Suppressor macrophage treated with lipopolysaccharide for 1 hour (primary cell): ENCODE results near the gene DPY19L3.
"Not testable (repeated sequence)": the region's sequence is repeated elsewhere in the genome, so short reads cannot be mapped to it uniquely, and the experiment has no call there.

Source experiments
- DNase-seq, 3 donors: peaks; one replicate each; pipeline ENCODE4 v3.0.0-alpha.2; 2020 to 2022

The DPY19L3 gene, protein sequence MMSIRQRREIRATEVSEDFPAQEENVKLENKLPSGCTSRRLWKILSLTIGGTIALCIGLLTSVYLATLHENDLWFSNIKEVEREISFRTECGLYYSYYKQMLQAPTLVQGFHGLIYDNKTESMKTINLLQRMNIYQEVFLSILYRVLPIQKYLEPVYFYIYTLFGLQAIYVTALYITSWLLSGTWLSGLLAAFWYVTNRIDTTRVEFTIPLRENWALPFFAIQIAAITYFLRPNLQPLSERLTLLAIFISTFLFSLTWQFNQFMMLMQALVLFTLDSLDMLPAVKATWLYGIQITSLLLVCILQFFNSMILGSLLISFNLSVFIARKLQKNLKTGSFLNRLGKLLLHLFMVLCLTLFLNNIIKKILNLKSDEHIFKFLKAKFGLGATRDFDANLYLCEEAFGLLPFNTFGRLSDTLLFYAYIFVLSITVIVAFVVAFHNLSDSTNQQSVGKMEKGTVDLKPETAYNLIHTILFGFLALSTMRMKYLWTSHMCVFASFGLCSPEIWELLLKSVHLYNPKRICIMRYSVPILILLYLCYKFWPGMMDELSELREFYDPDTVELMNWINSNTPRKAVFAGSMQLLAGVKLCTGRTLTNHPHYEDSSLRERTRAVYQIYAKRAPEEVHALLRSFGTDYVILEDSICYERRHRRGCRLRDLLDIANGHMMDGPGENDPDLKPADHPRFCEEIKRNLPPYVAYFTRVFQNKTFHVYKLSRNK

DNA sequence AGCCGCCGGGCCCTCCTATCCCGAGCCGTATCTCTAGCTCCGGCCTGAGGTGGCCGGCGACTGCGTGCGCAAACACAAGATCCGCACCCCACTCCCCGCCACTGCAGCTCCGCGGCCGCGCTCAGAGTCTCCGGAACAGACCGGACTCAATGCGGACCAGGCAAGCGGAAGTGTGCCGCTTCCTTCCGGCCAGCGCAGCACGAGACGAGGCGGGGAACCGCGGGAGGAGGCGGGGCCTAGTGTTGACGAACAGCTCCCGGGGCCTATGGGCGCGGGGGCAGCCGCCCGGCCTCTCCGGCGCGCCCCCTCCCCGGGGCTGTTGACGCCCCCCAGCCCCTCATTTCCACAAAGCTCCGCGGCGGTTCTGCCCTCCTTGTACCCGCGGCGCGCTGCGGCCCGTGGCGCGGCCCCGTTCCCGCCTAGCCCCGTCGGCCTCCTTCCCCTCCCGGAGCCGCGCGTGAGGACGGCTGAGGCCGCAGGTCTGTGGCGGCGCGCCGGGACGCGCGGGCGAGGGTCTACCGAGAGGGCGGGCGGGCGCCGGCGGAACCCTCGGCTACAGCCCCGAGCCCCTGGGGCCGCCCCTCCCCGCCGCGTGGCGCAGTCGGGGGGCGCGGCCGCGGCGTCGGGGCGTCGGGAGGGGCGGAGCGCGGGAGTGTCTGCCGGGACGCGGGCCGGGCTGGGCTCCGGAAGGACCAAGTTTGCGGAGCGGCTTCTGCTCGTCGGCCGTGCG is at the start of gene DPY19L3:
Gene DPY19L3 (plus strand): TSS at position 340 of the 730 bp plus-strand sequence. CDS start 2,484 bp downstream, outside the sequence.
- DNase-seq = peak; percentile 93 to 96 (median 95)

DNA sequence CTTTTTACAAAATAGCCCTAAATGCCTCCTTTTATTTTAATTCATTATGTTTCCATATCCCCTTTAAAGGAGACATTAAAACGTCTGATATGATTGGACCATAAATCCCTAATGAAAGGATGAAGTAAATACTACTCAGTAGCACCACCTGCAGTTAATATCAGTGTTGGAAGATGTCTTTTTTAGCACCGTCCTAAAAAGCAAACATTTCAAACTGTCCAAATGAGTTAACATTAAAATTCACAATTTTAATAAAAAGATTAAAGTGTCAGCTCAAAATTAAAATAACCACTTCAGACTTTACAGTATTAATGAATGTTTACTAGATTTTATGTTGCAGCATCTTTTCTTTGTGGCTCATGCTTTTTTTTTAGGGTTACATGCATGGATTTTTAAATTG is 47.9 kb upstream of the DPY19L3 start:
- peak in 1 of 3 donors; percentile 31 for DNase-seq

DNA sequence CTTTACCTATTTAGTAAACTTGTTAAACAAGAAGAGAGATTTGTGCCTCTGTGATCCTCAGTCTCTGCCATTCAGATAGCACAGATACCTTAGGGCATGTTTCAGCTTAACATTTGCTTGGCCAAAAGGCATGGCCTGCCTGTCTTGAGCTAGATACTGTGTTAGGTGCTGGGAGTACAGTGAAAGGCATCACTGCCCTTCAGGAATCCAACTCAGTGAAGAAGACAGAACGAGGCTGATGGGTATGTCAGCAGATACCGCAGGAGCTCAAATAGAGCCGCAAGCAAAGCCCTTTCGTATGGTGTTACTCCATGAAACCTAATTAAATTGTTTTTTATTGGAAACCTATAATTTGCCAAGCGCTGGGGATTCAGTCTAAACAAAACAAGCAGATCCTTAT is 47.2 kb upstream of the DPY19L3 start:
- no peak for DNase-seq

DNA sequence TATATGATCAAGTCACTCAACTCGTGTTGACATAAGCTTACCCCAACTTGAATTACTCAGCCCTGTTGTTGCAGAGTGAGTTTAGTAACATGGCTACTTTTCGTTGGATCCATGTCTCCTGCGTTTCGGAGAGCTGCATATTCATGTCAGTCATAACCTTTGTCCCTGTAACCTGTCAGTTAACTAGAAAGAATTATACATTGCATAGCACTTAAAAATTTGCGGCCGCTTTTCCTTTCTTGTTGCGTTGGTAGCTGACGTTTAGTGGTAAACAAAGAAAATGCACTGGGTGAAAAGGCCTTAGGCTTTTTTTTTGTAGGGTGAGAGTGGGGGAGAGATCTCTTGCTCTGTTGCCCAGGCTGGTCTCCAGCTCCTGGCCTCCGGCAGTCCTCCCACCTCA is 46.0 kb upstream of the DPY19L3 start:
- no peak for DNase-seq

DNA sequence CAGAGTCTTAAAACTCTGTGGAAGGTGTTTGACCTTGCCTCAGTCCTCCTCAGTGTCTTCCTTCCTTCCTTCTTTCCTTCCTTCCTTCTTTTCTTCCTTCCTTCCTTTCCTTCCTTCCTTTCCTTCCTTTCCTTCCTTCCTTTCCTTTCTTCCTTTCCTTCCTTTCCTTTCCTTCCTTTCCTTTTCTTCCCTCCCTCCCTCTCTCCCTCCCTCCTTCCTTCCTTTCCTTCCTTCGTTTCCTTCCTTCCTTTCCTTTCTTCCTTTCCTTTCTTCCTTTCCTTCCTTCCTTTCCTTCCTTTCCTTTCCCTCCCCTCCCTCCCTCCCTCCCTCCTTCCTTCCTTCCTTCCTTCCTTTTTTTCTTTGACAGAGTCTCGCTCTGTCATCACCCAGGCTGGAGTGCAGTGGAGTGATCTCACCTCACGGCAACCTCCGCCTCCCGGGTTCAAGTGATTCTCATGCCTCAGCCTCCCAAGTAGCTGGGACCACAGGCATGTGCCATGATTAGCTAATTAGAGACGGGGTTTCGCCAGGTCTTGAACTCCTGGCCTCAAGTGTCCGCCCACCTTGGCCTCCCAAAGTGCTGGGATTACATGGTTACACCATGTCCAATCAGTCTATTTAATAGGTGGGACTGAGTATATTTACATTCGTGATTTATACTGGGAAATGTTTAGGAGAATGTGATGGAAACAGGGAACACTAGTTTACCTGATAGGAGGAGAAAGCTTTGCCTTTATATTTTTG is 43.8 kb upstream of the DPY19L3 start:
- DNase-seq = no peak

DNA sequence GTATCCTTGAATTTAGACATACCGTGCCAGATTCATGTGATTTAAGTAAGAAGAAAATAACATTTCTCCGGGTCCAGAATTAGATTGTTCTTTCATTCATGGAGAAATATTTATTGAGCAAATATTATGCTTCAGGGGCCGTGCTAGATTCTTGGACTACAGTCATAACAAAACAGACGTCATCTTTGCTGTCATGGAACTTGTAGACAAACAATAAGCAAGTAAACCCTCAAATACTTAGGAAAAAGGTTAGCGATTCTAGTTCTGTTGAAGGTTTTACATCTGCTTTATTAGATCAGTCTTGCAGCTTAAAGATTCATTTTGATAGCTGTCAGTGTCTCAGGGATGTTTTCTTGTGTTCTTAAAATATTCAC is 43.3 kb upstream of the DPY19L3 start:
- DNase-seq = no peak

DNA sequence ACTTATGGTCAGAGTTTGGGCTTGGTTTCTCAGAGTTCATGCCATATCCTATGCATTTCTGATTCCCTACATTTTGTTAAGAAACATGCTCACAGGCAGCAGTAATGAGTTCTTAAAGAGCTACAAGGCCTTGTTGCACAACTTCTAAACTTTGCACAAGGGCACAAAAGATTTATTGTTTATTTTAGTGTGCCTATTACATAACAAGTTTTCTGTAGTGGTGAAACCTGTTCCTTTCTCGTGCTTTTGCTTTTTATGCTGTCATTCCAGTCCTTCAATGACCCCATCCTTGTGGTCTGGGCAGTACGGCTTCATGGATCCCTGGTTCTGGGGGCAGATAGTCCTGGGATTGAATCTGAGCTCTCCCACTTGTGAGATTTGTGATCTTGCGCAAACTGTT is 42.4 kb upstream of the DPY19L3 start:
- DNase-seq = no peak

DNA sequence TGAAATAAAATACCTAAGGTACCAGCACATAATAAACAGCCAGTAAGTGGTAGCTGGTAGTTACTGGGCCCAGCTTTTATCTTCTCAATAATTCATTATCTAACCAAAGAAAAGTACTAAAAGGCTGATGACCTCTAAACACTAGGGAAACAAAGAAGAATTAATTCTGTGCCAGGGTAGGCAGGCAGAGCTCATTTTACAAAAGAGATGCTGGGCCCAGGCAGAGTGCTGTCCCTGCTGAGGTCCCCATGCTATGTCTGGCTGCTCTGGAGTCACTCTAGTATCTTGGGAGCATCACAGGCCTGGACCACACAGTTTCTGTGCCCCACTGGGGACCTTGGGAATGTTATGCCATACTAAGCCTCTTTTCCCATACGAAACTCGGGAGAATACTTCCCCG is 41.9 kb upstream of the DPY19L3 start:
- DNase-seq = no peak

DNA sequence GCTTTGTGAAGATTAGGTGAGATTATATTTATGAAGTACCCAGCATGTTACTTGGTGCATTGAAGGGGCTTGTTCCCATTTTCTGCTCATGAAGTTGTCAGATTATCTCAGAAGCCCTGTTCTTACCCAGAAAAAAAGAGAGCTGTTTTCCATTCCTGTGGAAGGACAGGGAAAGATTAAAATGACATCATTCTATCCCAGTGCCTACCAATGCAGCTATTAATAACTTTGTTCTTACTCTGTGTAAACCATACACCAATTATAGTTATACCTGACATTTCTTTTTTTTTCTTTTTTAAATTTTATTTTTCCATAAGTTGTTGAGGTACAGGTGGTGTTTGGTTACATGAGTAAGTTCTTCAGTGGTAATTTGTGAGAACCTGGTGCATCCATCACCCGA is 41.5 kb upstream of the DPY19L3 start:
- DNase-seq = no peak

DNA sequence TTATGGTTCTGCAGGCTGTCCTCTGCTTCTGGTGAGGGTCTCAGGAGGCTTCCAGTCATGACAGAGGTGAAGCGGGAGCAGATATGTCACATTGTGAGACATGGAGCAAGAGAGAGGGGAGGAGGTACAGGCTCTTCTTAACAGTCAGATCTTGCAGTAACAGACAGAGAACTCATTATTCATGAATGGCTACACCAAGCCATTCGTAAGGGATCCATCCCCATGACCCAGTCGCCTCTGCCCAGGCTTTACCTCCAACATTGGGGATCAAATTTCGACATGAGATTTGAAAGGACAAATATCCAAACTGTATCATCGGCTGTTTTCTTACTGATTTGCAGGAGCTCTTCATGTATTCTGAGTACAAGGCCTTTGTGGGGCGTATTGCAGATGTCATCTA is 38.5 kb upstream of the DPY19L3 start:
- no peak for DNase-seq

DNA sequence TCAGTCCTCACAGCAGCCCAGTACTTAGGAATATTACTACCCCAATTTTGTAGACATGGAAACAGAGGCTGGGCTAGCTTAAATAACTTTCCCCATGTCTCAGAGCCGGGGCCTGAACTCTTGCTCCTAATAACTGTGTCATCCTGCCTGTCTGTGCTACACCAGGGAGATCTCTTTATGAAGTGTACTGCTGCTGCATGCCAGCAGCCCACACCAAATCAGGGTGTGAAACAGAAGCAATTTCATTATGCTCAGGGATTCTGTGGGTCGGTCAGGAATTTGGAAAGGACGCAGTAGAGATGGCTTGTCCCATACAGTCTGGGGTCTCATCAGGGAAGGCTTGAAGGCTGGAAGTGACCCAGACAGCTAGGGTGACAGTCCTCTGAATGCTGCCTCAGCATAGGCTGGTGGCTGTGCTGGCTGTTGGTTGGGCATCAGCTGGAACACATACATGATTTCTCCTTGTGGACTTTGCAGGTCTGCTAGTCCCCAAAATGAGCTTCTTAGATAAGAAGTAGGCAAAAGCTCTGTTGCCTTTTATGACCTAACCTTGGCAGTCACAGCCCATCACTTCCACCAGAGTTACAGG is 37.5 kb upstream of the DPY19L3 start:
- no peak for DNase-seq

DNA sequence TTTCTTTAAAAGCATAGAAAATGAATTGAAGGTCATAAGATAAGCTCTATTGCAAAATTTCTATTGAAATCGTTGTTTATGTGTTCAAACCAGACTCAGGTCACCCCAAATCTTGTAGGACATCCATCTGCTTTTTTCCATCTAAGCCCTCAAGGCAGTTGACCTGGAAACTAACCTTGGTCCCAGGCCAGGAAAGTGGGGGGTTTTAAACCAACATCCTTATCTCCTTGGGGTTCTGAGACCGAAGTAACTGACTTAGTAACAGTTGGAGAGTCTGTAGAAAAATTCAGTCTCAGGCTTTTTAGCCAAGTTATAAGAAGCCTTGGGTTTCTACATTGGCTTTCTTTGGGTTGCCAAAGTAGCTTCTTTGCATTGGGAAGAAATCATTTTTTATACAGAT is 36.8 kb upstream of the DPY19L3 start:
- DNase-seq = no peak

DNA sequence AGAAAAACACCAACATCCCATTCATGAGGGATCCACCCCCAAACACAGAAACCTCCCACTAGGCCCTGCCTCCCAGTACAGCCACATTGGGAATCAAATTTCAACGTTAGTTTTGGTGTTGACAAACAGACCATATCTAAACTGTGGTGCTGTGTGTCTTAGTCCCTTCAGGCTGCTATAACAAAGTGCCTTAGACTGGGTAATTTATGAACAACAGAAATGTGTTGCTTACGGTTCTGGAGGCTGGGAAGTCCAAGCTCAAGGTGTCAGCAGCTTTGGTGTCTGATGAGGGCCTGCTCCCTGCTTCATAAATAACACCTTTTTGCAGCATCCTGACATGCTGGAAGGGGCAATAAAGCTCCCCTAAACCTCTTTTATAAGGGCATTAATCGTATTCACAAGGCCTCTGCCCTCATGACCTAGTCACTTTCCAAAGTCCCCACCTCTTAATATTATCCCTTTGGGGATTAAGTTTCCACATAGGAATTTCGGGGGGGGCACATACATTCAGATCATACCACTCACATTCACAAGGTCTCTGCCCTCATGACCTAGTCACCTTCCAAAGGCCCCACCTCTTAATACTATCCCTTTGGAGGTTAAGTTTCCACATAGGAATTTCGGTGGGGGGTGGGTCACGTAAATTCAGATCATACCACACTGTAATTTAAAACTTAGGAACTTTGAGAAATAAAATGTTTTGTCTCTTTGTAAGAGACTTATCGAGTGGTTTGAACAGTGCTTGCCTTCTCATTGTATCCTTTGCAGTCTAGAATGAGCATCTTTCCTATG is 32.6 kb upstream of the DPY19L3 start:
- no peak for DNase-seq

DNA sequence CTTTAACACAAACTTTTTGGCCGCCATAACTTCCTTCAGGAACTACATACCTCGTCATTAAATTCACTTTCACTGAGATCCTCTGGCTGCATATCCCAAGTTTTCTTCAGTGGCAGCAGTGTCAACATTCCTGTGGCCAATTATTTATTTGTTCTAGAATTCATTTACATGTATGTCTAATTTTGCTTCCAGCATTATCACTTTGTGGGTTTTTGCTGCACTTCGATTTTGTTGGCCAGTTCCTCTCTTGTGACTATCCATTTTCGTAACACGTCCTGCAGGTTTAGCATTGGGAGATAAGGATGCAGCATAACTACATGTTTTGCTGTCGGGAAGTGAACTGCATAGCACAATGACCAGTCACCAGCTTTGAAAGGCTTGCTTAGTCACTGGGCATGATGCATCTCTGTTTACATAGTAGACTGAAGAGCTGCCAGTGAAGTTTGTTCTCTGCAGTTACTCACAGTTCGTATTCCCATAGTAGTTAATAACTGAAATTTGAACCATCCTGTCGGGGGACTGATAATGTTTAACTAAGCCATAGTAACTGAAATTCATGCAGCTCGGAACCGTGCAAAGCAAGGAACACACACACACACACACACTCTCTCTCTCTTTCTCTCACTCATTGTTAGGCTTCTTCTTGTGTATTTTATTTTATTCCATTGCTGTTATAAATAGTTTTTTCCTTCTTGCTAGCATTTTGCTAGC is 31.8 kb upstream of the DPY19L3 start:
- peak in 2 of 3 donors; percentile 39 to 49 for DNase-seq

DNA sequence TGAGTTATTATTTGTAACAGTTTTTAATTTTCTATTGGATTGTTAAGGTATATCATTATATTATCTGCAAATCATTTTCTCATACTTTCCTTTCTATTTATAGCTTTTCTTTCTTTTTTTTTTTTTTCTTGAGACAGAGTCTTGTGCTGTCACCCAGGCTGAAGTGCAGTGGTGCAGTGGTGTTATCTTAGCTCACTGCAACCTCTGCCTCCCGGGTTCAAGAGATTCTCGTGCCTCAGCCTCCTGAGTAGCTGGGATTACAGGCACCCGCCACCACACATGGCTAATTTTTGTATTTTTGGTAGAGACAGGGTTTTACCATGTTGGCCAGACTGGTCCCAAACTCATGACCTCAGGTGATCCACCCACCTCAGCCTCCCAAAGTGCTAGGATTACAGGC is 31.2 kb upstream of the DPY19L3 start:
- DNase-seq = not testable (repeated sequence)

DNA sequence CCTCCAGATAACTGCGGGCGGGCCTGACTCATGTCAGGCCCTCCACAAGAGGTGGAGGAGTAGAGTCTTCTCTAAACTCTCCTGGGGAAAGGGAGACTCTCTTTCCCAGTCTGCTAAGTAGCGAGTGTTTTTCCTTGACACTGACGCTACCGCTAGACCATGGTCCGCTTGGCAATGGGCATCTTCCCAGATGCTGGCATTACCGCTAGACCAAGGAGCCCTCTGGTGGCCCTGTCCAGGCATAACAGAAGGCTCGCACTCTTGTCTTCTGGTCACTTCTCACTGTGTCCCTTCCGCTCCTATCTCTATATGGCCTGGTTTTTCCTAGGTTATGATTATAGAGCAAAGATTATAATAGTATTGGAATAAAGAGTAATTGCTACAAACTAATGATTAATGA is 28.5 kb upstream of the DPY19L3 start:
- not testable (repeated sequence) for DNase-seq

DNA sequence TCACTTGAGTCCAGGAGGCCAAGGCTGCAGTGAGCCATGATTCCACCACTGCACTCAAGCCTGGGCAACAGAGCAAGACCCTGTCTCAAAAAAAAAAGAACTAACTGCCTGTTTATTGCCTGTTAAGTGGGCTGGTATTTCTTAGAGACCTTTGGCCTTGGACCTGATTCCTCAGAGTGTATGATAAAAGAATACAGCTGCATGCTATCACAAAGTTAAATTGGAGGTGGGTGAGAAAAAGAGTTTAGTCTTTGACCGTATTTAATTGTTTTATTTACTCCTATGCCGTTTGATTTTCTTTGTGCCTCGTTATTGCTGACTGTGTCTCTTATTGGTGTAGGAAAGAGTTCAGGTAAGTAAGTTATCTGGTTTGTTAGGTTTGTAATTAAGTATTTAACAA is 25.3 kb upstream of the DPY19L3 start:
- no peak for DNase-seq

DNA sequence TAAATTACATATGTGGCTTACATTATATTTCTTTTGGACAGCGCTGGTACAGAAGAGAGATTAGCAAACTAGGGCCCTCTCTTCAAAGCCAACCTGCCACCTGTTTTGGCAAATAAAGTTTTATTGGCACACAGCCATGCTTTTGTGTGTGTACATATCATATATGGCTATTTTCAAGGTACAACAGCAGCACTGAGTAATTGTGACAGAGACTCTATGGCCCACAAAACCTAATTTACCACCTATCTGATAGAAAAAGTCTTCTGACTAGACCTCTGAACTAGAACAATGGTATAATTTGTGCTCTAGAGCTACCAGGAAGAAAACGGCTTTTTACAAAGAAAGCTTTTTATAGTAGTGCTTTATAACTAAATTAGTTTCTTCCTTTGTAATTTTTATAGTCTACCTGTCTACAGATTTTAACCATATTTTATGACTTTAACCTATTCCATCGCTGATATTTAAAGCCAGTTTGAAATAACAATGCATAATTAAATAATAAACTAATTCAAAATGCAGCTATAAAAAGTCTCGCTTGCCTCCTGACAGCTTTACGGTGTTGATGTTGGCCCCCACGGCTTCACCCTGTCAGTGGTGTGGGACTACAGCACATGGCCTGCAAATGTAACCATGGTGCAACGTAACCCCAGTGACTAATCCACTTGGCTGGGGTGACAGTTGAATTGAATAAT is 17.7 kb upstream of the DPY19L3 start:
- DNase-seq = no peak

DNA sequence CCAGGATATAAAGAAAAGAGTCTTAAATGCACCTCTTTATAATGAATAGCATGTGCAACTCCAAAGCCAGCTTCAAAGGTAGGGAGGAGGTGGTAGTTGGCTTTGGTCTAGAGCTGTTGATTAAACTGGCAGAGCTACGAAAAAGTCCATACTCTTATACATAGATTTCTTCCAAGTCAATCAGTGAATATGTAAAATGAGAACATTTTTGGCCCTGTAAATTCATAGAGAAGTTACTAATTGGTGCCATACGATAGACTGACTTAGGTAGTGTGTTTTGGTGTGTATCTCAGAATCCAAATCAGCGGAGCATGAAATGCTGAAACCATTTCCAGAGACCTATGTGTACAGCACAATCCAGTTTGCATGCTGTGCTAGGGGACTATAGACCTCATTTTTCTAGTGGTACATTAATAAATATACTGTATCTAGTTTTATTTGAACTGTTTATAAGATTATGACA is 17.1 kb upstream of the DPY19L3 start:
- DNase-seq = no peak

DNA sequence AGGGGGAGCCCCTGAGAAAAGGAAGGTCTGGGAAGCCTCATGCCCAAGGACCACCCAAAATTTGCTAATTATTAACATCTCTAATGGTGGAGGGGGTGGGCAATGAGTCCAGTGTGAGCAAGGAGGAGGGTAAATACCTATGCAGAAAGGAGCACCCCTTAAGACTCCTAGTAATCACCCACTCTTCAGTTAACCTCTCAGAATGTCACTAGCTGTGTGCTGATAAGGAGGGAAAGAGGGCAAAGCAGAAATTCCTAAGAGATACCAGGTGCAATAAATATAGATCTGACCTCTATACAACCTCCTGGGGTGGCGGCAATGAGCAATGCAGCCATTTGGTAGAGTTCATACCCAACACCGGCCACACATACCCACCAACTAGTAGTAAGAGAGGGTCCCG is 12.7 kb upstream of the DPY19L3 start:
- DNase-seq = no peak
